MCF 10A (cell line): Measurements from ENCODE around the gene ADCY1. TPM values are rescaled to one million over a fixed set of nuclear protein-coding genes. Genes with fewer than 3 reads are reported as not detected.

Experiments used
- BruUV-seq: library from RNA; stranded (reverse); fragments of 400-500 nt; replicated peaks from 2 replicates; lab custom pipeline; 2021; lab: Mats Ljungman, UMichigan
- CTCF ChIA-PET: fragments of 300-600 bp; sonication (Branson Sonifier 250); formaldehyde crosslinking; extraction: SDS; loops from one replicate; lab custom pipeline; 2021; ENCODE audit warnings: antibody characterized with exemption, inconsistent platforms; lab: Yijun Ruan, JAX
- POLR2A ChIA-PET: fragments of 300-600, 350-650 bp; sonication (Branson Sonifier 250); formaldehyde crosslinking; extraction: SDS; loops from one replicate; lab custom pipeline; 2020; ENCODE audit warnings: antibody characterized with exemption, inconsistent platforms; lab: Yijun Ruan, JAX
- DNase-seq: peaks from one replicate; pipeline ENCODE4 v3.0.0-alpha.2; 2018; ENCODE audit not compliant: unreplicated experiment
- H3K27ac Mint-ChIP-seq: one replicate; pipeline ENCODE4 v1.8.0; 2022; ENCODE audit warnings: mild to moderate bottlenecking, low read depth, mixed read lengths; ENCODE audit not compliant: unreplicated experiment
- H3K27me3 Mint-ChIP-seq: one replicate; pipeline ENCODE4 v1.8.0; 2022; ENCODE audit warnings: mixed read lengths; ENCODE audit not compliant: insufficient read depth, unreplicated experiment
- H3K36me3 Mint-ChIP-seq: one replicate; pipeline ENCODE4 v1.8.0; 2022; ENCODE audit warnings: mild to moderate bottlenecking, moderate library complexity, mixed read lengths; ENCODE audit not compliant: insufficient read depth, unreplicated experiment
- H3K4me1 Mint-ChIP-seq: one replicate; pipeline ENCODE4 v1.8.0; 2022; ENCODE audit warnings: mixed read lengths; ENCODE audit not compliant: insufficient read depth, unreplicated experiment
- H3K4me3 Mint-ChIP-seq: one replicate; pipeline ENCODE4 v1.8.0; 2022; ENCODE audit warnings: mild to moderate bottlenecking, moderate library complexity, mixed read lengths; ENCODE audit not compliant: unreplicated experiment
- H3K9me3 Mint-ChIP-seq: one replicate; pipeline ENCODE4 v1.8.0; 2022; ENCODE audit warnings: mixed read lengths; ENCODE audit not compliant: unreplicated experiment
- CTCF ChIP-seq: fragments of 200-600 bp; IDR thresholded peaks from one replicate; pipeline ENCODE4 v1.8.0; 2022; ENCODE audit warnings: antibody characterized with exemption, mild to moderate bottlenecking; ENCODE audit not compliant: unreplicated experiment
- intact Hi-C: fragments of 100-400 bp; cut with micrococcal nuclease; formaldehyde crosslinking; loops from 2 replicates; pipeline ENCODE4 v1.14.1; 2022
- total RNA-seq: library from RNA; stranded (reverse); gene quantifications from 2 replicates; pipeline ENCODE4 v1.2.3, GENCODE V29; 2022

The ADCY1 gene
- total RNA-seq, 1 experiment from 2014 or later: 0.61 TPM

DNA sequence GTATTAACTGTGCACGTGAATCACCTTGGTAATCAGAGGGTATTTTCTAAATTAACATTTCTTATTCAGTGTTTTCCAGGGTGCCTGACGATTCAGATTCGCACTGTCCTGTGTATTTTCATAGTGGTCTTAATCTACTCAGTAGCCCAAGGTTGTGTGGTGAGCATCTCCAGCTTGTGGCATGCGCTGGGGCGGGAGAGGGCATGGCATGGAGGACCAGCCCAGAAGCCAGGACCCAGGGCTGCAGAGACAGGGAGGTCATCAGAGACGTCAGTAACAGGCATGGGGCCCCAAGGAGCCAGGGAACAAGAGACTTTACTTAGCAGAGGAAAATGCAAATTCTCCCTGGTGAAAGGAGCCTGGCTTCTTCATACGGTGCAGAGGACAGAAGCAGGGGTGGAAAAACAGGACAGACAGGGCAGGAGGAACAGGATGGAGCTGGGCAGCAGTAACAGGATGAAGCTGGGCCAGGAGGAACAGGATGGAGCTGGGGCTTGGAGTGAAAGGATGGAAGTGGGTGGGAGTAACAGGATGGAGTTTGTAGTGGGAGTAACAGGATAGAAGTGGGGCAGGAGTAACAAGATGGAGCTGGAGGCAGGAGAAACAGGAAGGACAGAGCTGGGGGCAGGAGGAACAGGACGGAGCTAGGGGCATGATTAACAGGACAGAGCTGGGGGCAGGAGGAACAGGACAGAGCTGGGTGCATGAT is 110.9 kb downstream of the ADCY1 start:
- CTCF ChIA-PET: no interaction called here
- intact Hi-C loops: no loop called here
- Mint-ChIP-seq H3K4me1 (peaks cover 5% of the 10 kb centered on the region), H3K27me3 (peaks cover 31% of the 10 kb centered on the region), H3K27ac (no peak overlapping the region), H3K9me3 (no peaks in the 10 kb centered on the region), H3K36me3 (no peaks in the 10 kb centered on the region), H3K4me3 (no peak overlapping the region)
- no peak for TF ChIP-seq CTCF
- no peak for DNase-seq
- BruUV-seq: no TSS peak
- POLR2A ChIA-PET: no interaction called here

- Mint-ChIP-seq H3K27ac (no peak overlapping the region), H3K27me3 (peaks cover 26% of the 10 kb centered on the region), H3K36me3 (no peaks in the 10 kb centered on the region), H3K9me3 (no peaks in the 10 kb centered on the region), H3K4me3 (no peak overlapping the region), H3K4me1 (peaks cover 5% of the 10 kb centered on the region)
- CTCF ChIA-PET: no interaction called here
- DNase-seq: no peak
- POLR2A ChIA-PET: no interaction called here
- intact Hi-C loops: no loop called here
- no TSS peak for BruUV-seq
- TF ChIP-seq CTCF: no peak
Observed at GRCh38 chr7:45685619-45686240, 111.6 kb downstream of the ADCY1 start.

GRCh38 chr7:45686441-45687184 is 112.4 kb downstream of the ADCY1 start:
- Mint-ChIP-seq H3K9me3 (no peaks in the 10 kb centered on the region), H3K27ac (no peak overlapping the region), H3K4me3 (no peak overlapping the region), H3K4me1 (peaks cover 5% of the 10 kb centered on the region), H3K36me3 (no peaks in the 10 kb centered on the region), H3K27me3 (peaks cover 21% of the 10 kb centered on the region)
- TF ChIP-seq CTCF: no peak
- POLR2A ChIA-PET: no interaction called here
- BruUV-seq: no TSS peak
- intact Hi-C loops: no loop called here
- DNase-seq: no peak
- CTCF ChIA-PET: no interaction called here

- H3K9me3 Mint-ChIP-seq: no peaks in the 10 kb centered on the region
- H3K27me3 Mint-ChIP-seq: peaks cover 21% of the 10 kb centered on the region
- POLR2A ChIA-PET: no interaction called here
- H3K4me3 Mint-ChIP-seq: no peak overlapping the region
- H3K36me3 Mint-ChIP-seq: no peaks in the 10 kb centered on the region
- no peak for TF ChIP-seq CTCF
- BruUV-seq: no TSS peak
- CTCF ChIA-PET: interaction anchor here (0.8 kb wide), 1 partner anchor 23 kb away, joined by 3 read pairs; no protein-coding TSS in a partner anchor
- H3K4me1 Mint-ChIP-seq: peaks cover 5% of the 10 kb centered on the region
- intact Hi-C loops: no loop called here
- no peak overlapping the region for H3K27ac Mint-ChIP-seq
- no peak for DNase-seq
Observed at GRCh38 chr7:45687185-45687560, 113.0 kb downstream of the ADCY1 start.
